GM21381 (cell line): Measurements from ENCODE around the gene DMWD.

ENCODE experiments used
- ATAC-seq: cut with Tn5 transposase; IDR thresholded peaks from one replicate; pipeline ENCODE4 v1.9.1; 2021; ENCODE audit warnings: mild to moderate bottlenecking, moderate library complexity; ENCODE audit not compliant: unreplicated experiment

The DMWD gene

GRCh38 chr19:45790942-45791341, 1.7 kb downstream of the DMWD start:
- ATAC-seq = no peak

GRCh38 chr19:45789035-45789786, 3.4 kb downstream of the DMWD start:
- ATAC-seq = no peak

- no peak for ATAC-seq
Observed at GRCh38 chr19:45786533-45786894, 6.1 kb downstream of the DMWD start.

- no peak for ATAC-seq
Observed at GRCh38 chr19:45785781-45786532, 6.7 kb downstream of the DMWD start.

GRCh38 chr19:45785097-45785496, 7.5 kb downstream of the DMWD start:
- no peak for ATAC-seq

GRCh38 chr19:45784096-45784495, 8.5 kb downstream of the DMWD start:
- ATAC-seq = no peak

GRCh38 chr19:45782820-45783785, 9.5 kb downstream of the DMWD start:
- no peak for ATAC-seq

GRCh38 chr19:45782162-45782691, 10.4 kb downstream of the DMWD start, which contains the start of gene DMPK:
Gene DMPK (minus strand): TSS chr19:45782490. CDS start chr19:45782352, 138 bp downstream.
- ATAC-seq = no peak

GRCh38 chr19:45781214-45782161, 11.2 kb downstream of the DMWD start:
- ATAC-seq = no peak

- no peak for ATAC-seq
Observed at GRCh38 chr19:45780448-45781213, 12.0 kb downstream of the DMWD start.

GRCh38 chr19:45780146-45780447, 12.5 kb downstream of the DMWD start:
- no peak for ATAC-seq

GRCh38 chr19:45779231-45780145, 13.2 kb downstream of the DMWD start:
- peak; percentile 78 for ATAC-seq

GRCh38 chr19:45778010-45778661, 14.5 kb downstream of the DMWD start:
- ATAC-seq = no peak

GRCh38 chr19:45777395-45777961, 15.2 kb downstream of the DMWD start:
- ATAC-seq = no peak

GRCh38 chr19:45774765-45775164, 17.9 kb downstream of the DMWD start:
- no peak for ATAC-seq

GRCh38 chr19:45773384-45773783, 19.3 kb downstream of the DMWD start:
- no peak for ATAC-seq

- ATAC-seq = no peak
Observed at GRCh38 chr19:45772912-45773311, 19.7 kb downstream of the DMWD start.
